ENCODE data around the gene SMYD4. TPM values are rescaled to one million over a fixed set of nuclear protein-coding genes. Genes with fewer than 3 reads are reported as not detected.

The SMYD4 gene
- total RNA-seq, 1 donor from 2014 or later: 16.7 TPM

DNA sequence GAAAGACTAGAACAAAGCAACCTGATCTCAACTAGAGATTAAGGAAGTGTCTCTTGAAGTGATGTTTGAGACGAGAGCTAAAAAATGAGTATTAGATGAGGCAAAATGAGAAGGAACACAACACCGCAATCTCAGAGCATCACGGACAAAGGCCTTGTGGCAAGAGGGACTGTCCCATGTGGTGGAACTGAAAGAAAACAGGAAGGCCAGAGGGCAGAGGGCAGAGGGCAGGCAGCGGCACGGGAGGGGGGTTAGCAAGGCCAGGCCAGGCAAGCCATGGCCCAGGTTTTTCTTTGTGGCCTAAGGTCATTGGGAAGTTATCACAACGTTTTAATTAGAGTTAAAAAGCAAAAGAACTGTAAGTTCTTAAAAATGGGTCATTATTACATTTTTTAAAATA is 22.6 kb upstream of the SMYD4 start:
- H3K36me3 ChIP-seq: peaks cover 0 to 23% of the 10 kb centered on the region in 2 donors
- intact Hi-C loops (cut with DNase I): no loop called here

DNA sequence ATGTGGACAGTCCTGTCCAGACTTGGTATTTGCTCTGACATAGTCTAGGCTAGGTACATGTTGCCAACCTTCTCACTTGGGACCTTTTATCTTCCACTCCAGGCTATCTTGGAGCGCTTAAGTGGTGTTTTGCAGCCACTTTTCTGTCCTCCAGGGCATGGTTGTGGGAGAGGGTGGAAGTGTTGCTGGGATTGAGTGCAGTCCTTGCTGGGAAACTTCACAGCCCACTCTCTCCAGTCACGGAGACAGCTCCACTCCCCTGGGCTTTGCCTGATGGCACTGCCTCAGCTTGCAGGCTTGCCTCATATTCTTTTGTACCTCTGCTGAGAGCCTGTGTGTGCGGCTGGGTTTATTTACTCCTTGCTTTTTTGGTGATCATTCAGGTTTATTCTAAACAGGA is 17.5 kb upstream of the SMYD4 start:
- H3K36me3 ChIP-seq: peaks cover 0 to 26% of the 10 kb centered on the region in 2 donors
- no peak for DNase-seq (ENCODE audit: extremely low spot score in 2 of 2)
- no peaks in the 10 kb centered on the region for H3K27me3 ChIP-seq
- H3K9me3 ChIP-seq: no peaks in the 10 kb centered on the region
- no peaks in the 10 kb centered on the region for H3K4me1 ChIP-seq
- TF ChIP-seq POLR2A (IDR thresholded peaks at IDR 0.05): no peak
- TF ChIP-seq, protein P1, sequence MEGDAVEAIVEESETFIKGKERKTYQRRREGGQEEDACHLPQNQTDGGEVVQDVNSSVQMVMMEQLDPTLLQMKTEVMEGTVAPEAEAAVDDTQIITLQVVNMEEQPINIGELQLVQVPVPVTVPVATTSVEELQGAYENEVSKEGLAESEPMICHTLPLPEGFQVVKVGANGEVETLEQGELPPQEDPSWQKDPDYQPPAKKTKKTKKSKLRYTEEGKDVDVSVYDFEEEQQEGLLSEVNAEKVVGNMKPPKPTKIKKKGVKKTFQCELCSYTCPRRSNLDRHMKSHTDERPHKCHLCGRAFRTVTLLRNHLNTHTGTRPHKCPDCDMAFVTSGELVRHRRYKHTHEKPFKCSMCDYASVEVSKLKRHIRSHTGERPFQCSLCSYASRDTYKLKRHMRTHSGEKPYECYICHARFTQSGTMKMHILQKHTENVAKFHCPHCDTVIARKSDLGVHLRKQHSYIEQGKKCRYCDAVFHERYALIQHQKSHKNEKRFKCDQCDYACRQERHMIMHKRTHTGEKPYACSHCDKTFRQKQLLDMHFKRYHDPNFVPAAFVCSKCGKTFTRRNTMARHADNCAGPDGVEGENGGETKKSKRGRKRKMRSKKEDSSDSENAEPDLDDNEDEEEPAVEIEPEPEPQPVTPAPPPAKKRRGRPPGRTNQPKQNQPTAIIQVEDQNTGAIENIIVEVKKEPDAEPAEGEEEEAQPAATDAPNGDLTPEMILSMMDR (IDR thresholded peaks at IDR 0.05): no peak
- TF ChIP-seq POLR2AphosphoS5 (IDR thresholded peaks at IDR 0.05; ENCODE audit: insufficient read depth in 1 of 2, low read depth in 1 of 2): no peak
- H3K27ac ChIP-seq: no peak overlapping the region
- no peak overlapping the region for H3K4me3 ChIP-seq
- intact Hi-C loops (cut with DNase I): no loop called here

More for the DNA sequence above, 22.6 kb upstream of the SMYD4 start:
- Histone ChIP-seq H3K4me3 (no peak overlapping the region), H3K4me1 (no peaks in the 10 kb centered on the region), H3K9me3 (no peaks in the 10 kb centered on the region), H3K27me3 (no peaks in the 10 kb centered on the region), H3K27ac (no peak overlapping the region)
- DNase-seq (ENCODE audit: extremely low spot score in 2 of 2): no peak
- TF ChIP-seq POLR2A (IDR thresholded peaks at IDR 0.05): no peak
- TF ChIP-seq, protein P1 (IDR thresholded peaks at IDR 0.05): no peak
- TF ChIP-seq POLR2AphosphoS5 (IDR thresholded peaks at IDR 0.05; ENCODE audit: insufficient read depth in 1 of 2, low read depth in 1 of 2): no peak

DNA sequence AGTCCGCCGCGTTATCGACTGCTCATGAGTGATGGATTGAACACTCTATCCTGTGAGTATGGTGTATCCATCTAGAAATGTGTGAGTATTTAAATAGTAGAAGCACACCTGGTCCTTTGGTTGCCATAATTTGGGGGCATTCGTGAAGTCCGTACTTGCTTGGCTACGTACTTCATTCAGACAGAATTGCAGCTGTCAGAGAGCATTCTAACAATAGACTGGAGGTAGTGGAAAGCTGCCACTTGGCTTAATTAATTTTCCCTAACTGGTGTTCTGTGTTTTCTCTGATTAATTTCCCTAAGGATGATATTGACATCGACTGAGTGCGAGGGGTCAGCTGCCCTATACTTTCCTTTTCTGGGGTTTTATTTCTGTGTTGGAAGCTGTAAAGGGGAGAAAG is 14.2 kb upstream of the SMYD4 start:
- no peak overlapping the region for H3K27ac ChIP-seq
- no peak for DNase-seq (ENCODE audit: extremely low spot score in 2 of 2)
- no peak overlapping the region for H3K4me3 ChIP-seq
- H3K9me3 ChIP-seq: no peaks in the 10 kb centered on the region
- no peaks in the 10 kb centered on the region for H3K4me1 ChIP-seq
- intact Hi-C loops (cut with DNase I): no loop called here
- H3K36me3 ChIP-seq: peaks cover 0 to 20% of the 10 kb centered on the region in 2 donors
- TF ChIP-seq POLR2A (IDR thresholded peaks at IDR 0.05): no peak
- TF ChIP-seq POLR2AphosphoS5 (IDR thresholded peaks at IDR 0.05; ENCODE audit: insufficient read depth in 1 of 2, low read depth in 1 of 2): no peak
- TF ChIP-seq, protein P1 (IDR thresholded peaks at IDR 0.05): no peak
- no peaks in the 10 kb centered on the region for H3K27me3 ChIP-seq

DNA sequence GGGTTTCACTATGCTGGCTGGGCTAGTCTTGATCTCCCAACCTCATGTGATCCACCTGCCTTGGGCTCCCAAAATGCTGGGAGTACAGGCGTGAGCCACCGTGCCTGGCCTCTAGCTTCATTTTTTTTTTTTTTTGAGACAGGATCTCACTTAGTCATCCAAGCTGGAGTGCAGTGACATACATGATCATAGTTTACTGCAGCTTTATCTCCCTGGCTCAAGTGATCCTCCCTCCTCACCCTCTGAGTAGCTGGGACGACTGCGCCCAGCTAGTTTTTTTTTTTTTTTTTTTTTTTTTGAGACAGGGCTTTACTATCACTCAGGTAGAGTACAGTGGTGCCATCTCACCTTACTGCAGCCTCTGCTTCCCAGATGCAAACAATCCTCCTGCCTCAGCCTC is 9.8 kb upstream of the SMYD4 start:
- TF ChIP-seq POLR2AphosphoS5 (IDR thresholded peaks at IDR 0.05; ENCODE audit: insufficient read depth in 1 of 2, low read depth in 1 of 2) (no peak), POLR2A (IDR thresholded peaks at IDR 0.05) (no peak)
- TF ChIP-seq, protein P1 (IDR thresholded peaks at IDR 0.05): no peak
- no peak for DNase-seq (ENCODE audit: extremely low spot score in 2 of 2)
- no peaks in the 10 kb centered on the region for H3K27me3 ChIP-seq
- no peaks in the 10 kb centered on the region for H3K9me3 ChIP-seq
- H3K4me3 ChIP-seq: no peak overlapping the region
- H3K36me3 ChIP-seq: peaks cover 0 to 14% of the 10 kb centered on the region in 2 donors
- intact Hi-C loops (cut with DNase I): no loop called here
- H3K27ac ChIP-seq: no peak overlapping the region
- H3K4me1 ChIP-seq: peaks cover 4% of the 10 kb centered on the region

DNA sequence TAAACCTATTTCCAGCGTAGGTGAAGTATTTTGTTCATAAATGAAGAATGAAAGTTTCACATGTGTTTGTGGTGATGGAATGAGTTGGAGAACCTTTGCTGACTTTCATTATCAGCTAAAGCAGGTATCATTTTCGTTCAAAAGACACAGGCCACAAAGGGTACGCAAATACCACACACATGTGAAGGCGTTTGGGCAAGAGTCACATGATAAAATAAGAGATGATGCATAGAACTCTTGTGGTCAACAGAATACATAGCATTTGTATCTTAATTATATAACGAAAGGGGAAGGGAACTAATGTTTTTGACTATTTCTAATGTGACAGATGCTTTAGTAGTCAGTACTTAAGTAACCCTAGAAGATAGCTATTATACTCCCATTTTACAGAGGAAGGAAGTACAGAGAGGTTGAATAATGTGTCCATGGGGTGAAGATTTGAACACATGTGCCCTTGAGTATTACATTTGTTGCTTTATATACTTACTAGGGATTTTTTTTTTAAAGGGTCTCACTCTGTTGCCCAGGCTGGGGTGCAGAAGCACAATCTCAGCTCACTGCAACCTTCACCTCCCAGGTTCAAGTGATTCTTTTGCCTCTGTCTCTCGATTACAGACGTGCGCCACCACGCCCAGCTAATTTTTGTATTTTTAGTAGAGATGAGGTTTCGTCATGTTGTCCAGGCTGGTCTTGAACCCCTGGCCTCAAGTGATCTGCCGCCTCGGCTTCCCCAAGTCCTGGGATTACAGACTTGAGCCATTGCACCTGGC is 4.9 kb upstream of the SMYD4 start:
- no peak for DNase-seq (ENCODE audit: extremely low spot score in 2 of 2)
- intact Hi-C loops (cut with DNase I): no loop called here

More for the DNA sequence above, 4.9 kb upstream of the SMYD4 start:
- Histone ChIP-seq H3K27me3 (no peaks in the 10 kb centered on the region), H3K4me1 (peaks cover 34% of the 10 kb centered on the region), H3K27ac (no peak overlapping the region), H3K36me3 (peaks cover 0 to 4% of the 10 kb centered on the region in 2 donors), H3K9me3 (no peaks in the 10 kb centered on the region), H3K4me3 (no peak overlapping the region)
- TF ChIP-seq POLR2A (IDR thresholded peaks at IDR 0.05): no peak
- TF ChIP-seq, protein P1 (IDR thresholded peaks at IDR 0.05): no peak
- TF ChIP-seq POLR2AphosphoS5 (IDR thresholded peaks at IDR 0.05; ENCODE audit: insufficient read depth in 1 of 2, low read depth in 1 of 2): no peak
